HepG2 (cell line): ENCODE data around the gene UQCRC1. TPM values are rescaled to one million over a fixed set of nuclear protein-coding genes. Genes with fewer than 3 reads are reported as not detected.
A peak's percentile ranks its signal among the peaks of the same experiment; 100 is the strongest.

Experiments used
- ATAC-seq: fragments of 200-7000 bp; cut with Tn5 transposase; 3 replicates; pipeline ENCODE4 v1.9.1; 2020; ENCODE audit warnings: mild to moderate bottlenecking, moderate library complexity
- BruUV-seq: library from RNA; stranded (reverse); fragments of 400-500 nt; replicated peaks from 2 replicates; lab custom pipeline; 2021; lab: Mats Ljungman, UMichigan
- CTCF ChIA-PET: fragments of 300-600 bp; formaldehyde crosslinking; extraction: SDS; loops from one replicate; lab custom pipeline; 2021; ENCODE audit warnings: low total read pairs, inconsistent platforms, low intra/inter-chr PET ratio; lab: Yijun Ruan, JAX
- POLR2A ChIA-PET: fragments of 350-600 bp; sonication (Branson Sonifier 250); formaldehyde crosslinking; loops from one replicate; lab custom pipeline; 2020; ENCODE audit warnings: antibody characterized with exemption, inconsistent platforms; lab: Yijun Ruan, JAX
- DNase-seq: peaks from one replicate; pipeline ENCODE4 v3.0.0-alpha.2; 2015; ENCODE audit warnings: low spot score
- FAIRE-seq: peaks from 3 replicates; lab custom pipeline; 2011; peaks lifted over from hg19 to GRCh38; lab: Jason Lieb, UNC
- H2AFZ ChIP-seq: one replicate; pipeline ENCODE4 v1.6.1; 2011; ENCODE audit warnings: low read length, inconsistent platforms
- H3K27ac ChIP-seq: fragments of 300-600 bp; 3 replicates; pipeline ENCODE4 v1.8.0; 2011; ENCODE audit warnings: mixed run types, mild to moderate bottlenecking, mixed read lengths, low read length, inconsistent platforms; ENCODE audit not compliant: insufficient read depth; ENCODE audit errors: extremely low read length
- H3K27me3 ChIP-seq, 2 experiments: fragments of 200-600 bp in 1 of 2; 2 replicates in 1 of 2; 3 replicates in 1 of 2; pipeline versions ENCODE4 v1.6.0 to v1.8.0; 2011; ENCODE audit warnings: low read length in 2 of 2, mild to moderate bottlenecking in 2 of 2, moderate library complexity in 2 of 2, inconsistent platforms in 1 of 2; ENCODE audit not compliant: insufficient read depth in 2 of 2, control insufficient read depth in 1 of 2
- H3K36me3 ChIP-seq, 2 experiments: fragments of 200-600 bp in 1 of 2; replicated peaks in 1 of 2; 2 replicates in 1 of 2; 3 replicates in 1 of 2; pipeline versions ENCODE4 v1.5.1 to v1.8.0; 2011; ENCODE audit warnings: low read length in 2 of 2, inconsistent platforms in 1 of 2; ENCODE audit not compliant: insufficient read depth in 2 of 2, control insufficient read depth in 1 of 2
- H3K4me1 ChIP-seq: 2 replicates; pipeline ENCODE4 v1.5.1; 2012; ENCODE audit warnings: low read length, inconsistent platforms; ENCODE audit not compliant: insufficient read depth
- H3K4me2 ChIP-seq: 2 replicates; pipeline ENCODE4 v1.6.0; 2011; ENCODE audit warnings: low read depth, low read length, inconsistent platforms
- H3K4me3 ChIP-seq, 3 experiments: fragments of 200-600 bp in 1 of 3; sonication (generic), shearing (Covaris generic) in 1 of 3; replicated peaks in 1 of 3; 2 replicates each; pipeline ENCODE4 v1.5.1; 2011 to 2016; ENCODE audit warnings: low read length in 3 of 3, inconsistent platforms in 2 of 3, low read depth in 2 of 3, mild to moderate bottlenecking in 2 of 3, control low read depth in 1 of 3, mixed read lengths in 1 of 3; ENCODE audit not compliant: insufficient read depth in 1 of 3
- H3K79me2 ChIP-seq: one replicate; pipeline ENCODE4 v1.6.1; 2011; ENCODE audit warnings: low read length, inconsistent platforms; ENCODE audit not compliant: insufficient read depth
- H3K9ac ChIP-seq: 2 replicates; pipeline ENCODE4 v1.6.0; 2011; ENCODE audit warnings: mild to moderate bottlenecking, low read depth, low read length, inconsistent platforms; ENCODE audit not compliant: insufficient read depth
- H3K9me3 ChIP-seq: 2 replicates; pipeline ENCODE4 v1.5.1; 2012; ENCODE audit warnings: mild to moderate bottlenecking, low read length
- H4K20me1 ChIP-seq: 2 replicates; pipeline ENCODE4 v1.6.0; 2011; ENCODE audit warnings: inconsistent platforms, mild to moderate bottlenecking, low read length, moderate library complexity; ENCODE audit not compliant: insufficient read depth
- NR0B2 ChIP-seq: sonication (generic); formaldehyde crosslinking; IDR thresholded peaks from 2 replicates; pipeline ENCODE4 v1.4.0; 2020; ENCODE audit warnings: mild to moderate bottlenecking, missing genetic modification reagents
- NR2C2 ChIP-seq: sonication (generic); formaldehyde crosslinking; IDR thresholded peaks from 2 replicates; pipeline ENCODE4 v1.4.0; 2020; ENCODE audit warnings: missing genetic modification reagents, mild to moderate bottlenecking, moderate library complexity, borderline replicate concordance
- NR2F1 ChIP-seq, 2 experiments: fragments of 450-650 bp in 1 of 2; formaldehyde crosslinking in 1 of 2; IDR thresholded peaks; 2 replicates each; pipeline versions ENCODE4 v1.5.0 to v1.6.1; 2016 to 2020; ENCODE audit warnings: mild to moderate bottlenecking in 1 of 2, missing compliant biosample characterization in 1 of 2, missing genetic modification reagents in 1 of 2, moderate library complexity in 1 of 2
- NR2F6 ChIP-seq, 2 experiments: IDR thresholded peaks; 2 replicates each; pipeline ENCODE4 v1.6.1; 2016; ENCODE audit warnings: antibody characterized with exemption in 1 of 2, mild to moderate bottlenecking in 1 of 2
- SALL2 ChIP-seq: sonication (generic); formaldehyde crosslinking; IDR thresholded peaks from 2 replicates; pipeline ENCODE4 v1.8.1; 2023; ENCODE audit warnings: mild to moderate bottlenecking, missing genetic modification reagents, inconsistent platforms
- SMAD9 ChIP-seq: sonication (generic); formaldehyde crosslinking; IDR thresholded peaks from 2 replicates; pipeline ENCODE4 v1.5.1; 2020; ENCODE audit warnings: mild to moderate bottlenecking, missing genetic modification reagents
- ZFP41 ChIP-seq: sonication (generic); formaldehyde crosslinking; IDR thresholded peaks from 2 replicates; pipeline ENCODE4 v1.4.0; 2020; ENCODE audit warnings: mild to moderate bottlenecking, missing genetic modification reagents, borderline replicate concordance
- ZNF121 ChIP-seq: sonication (generic); formaldehyde crosslinking; IDR thresholded peaks from 2 replicates; pipeline ENCODE4 v1.5.0; 2020; ENCODE audit warnings: mild to moderate bottlenecking, missing genetic modification reagents
- ZNF619 ChIP-seq: sonication (generic); formaldehyde crosslinking; IDR thresholded peaks from 2 replicates; pipeline ENCODE4 v1.4.0; 2020; ENCODE audit warnings: mild to moderate bottlenecking, missing genetic modification reagents
- ZNF879 ChIP-seq: sonication (generic); formaldehyde crosslinking; IDR thresholded peaks from 2 replicates; pipeline ENCODE4 v1.8.1; 2023; ENCODE audit warnings: missing genetic modification reagents
- WGBS: methylation state at CpG from one replicate; pipeline ENCODE4 v1.1.6; 2017; ENCODE audit warnings: low lambda C conversion rate; 5-methylcytosine and 5-hydroxymethylcytosine counted together
- in situ Hi-C: cut with HindIII; loops from 2 replicates; pipeline ENCODE4 v1.10.0; 2017; ENCODE audit warnings: low pct_unique_long_range_greater_than_20kb; ENCODE audit not compliant: extremely low pct_ligation_motif_present
- intact Hi-C: fragments of 100-400 bp; cut with micrococcal nuclease; formaldehyde crosslinking; loops from one replicate; pipeline ENCODE4 v1.10.0; 2022; ENCODE audit not compliant: unreplicated experiment
- polyA plus RNA-seq, 8 experiments: library from polyadenylated mRNA; depleted of rRNA in 3 of 8; stranded (reverse) in 7 of 8; unstranded in 1 of 8; fragments of >200 nt; fragmentation: Illumina TruSeq in 4 of 8; extraction: Trizol in 4 of 8; gene quantifications; 2 replicates each; pipeline versions ENCODE4 v1.2.1 to v1.2.3, GENCODE V29; 2011 to 2016; ENCODE audit warnings: low read depth in 4 of 8, missing spikeins in 1 of 8, mixed read lengths in 1 of 8; ENCODE audit not compliant: insufficient read depth in 1 of 8
- total RNA-seq, 5 experiments: library from RNA; depleted of rRNA; stranded (reverse); fragments of >200 nt; fragmentation: Illumina TruSeq; extraction: Trizol; gene quantifications; 2 replicates each; pipeline ENCODE4 v1.2.3, GENCODE V29; 2016; ENCODE audit warnings: low read depth in 1 of 5

UQCRC1 gene
- total and polyA plus RNA-seq, 2 of the 13 experiments (the other 11 are each of a cell fraction or from before 2014, with no cell fraction given): 316 to 680 TPM

GRCh38 chr3:48641396-48641795 lies 31.9 kb upstream of the UQCRC1 start:
- H3K27ac ChIP-seq: no peak overlapping the region
- 94% methylated on average over 1 of the region's 3 CpGs for WGBS
- peaks cover 1 to 2% of the 10 kb centered on the region in 2 experiments; a peak in 2 of 5 replicates for H3K36me3 ChIP-seq
- intact Hi-C loops: no loop called here
- no peak overlapping the region for H3K4me2 ChIP-seq
- H3K9ac ChIP-seq: no peak overlapping the region
- CTCF ChIA-PET: no interaction called here
- FAIRE-seq: no peak
- no peak overlapping the region for H2AFZ ChIP-seq
- no peaks in the 10 kb centered on the region for H4K20me1 ChIP-seq
- in situ Hi-C loops: no loop called here
- H3K4me3 ChIP-seq: no peak overlapping the region
- DNase-seq: no peak
- peaks cover 23% of the 10 kb centered on the region for H3K4me1 ChIP-seq
- POLR2A ChIA-PET: interaction anchor here (0.7 kb wide), 1 partner anchor 17 kb away, joined by 3 read pairs; no protein-coding TSS in a partner anchor
- no TSS peak for BruUV-seq
- no peak for ATAC-seq
- TF ChIP-seq NR2F6 (IDR thresholded peaks at IDR 0.05) (peak; percentile 45; the same call in 1 of the 2 replicates), NR2F6 (CRISPR knock-in tag; IDR thresholded peaks at IDR 0.05) (no peak), NR2F1 (CRISPR knock-in tag; IDR thresholded peaks at IDR 0.05) (peak in 1 of 2 experiments; percentile 37; a peak in 1 of 4 replicates), NR2C2 (peak; percentile 67), ZFP41 (CRISPR knock-in tag) (no peak), ZNF879 (no peak), SMAD9 (no peak), SALL2 (CRISPR knock-in tag) (no peak), NR0B2 (no peak), ZNF121 (CRISPR knock-in tag) (no peak), ZNF619 (CRISPR knock-in tag) (no peak)
- H3K79me2 ChIP-seq: peaks cover 4% of the 10 kb centered on the region
- H3K27me3 ChIP-seq: no peaks in the 10 kb centered on the region
- H3K9me3 ChIP-seq: no peaks in the 10 kb centered on the region
